ENCODE measurements around the gene HSPA8. TPM values are rescaled to one million over a fixed set of nuclear protein-coding genes. Genes with fewer than 3 reads are reported as not detected.

The HSPA8 gene
- total and polyA plus RNA-seq, 2 of the 13 experiments (the other 11 are each of a cell fraction or from before 2014, with no cell fraction given), result 936 to 2,151 TPM

- TF ChIP-seq, protein P1, sequence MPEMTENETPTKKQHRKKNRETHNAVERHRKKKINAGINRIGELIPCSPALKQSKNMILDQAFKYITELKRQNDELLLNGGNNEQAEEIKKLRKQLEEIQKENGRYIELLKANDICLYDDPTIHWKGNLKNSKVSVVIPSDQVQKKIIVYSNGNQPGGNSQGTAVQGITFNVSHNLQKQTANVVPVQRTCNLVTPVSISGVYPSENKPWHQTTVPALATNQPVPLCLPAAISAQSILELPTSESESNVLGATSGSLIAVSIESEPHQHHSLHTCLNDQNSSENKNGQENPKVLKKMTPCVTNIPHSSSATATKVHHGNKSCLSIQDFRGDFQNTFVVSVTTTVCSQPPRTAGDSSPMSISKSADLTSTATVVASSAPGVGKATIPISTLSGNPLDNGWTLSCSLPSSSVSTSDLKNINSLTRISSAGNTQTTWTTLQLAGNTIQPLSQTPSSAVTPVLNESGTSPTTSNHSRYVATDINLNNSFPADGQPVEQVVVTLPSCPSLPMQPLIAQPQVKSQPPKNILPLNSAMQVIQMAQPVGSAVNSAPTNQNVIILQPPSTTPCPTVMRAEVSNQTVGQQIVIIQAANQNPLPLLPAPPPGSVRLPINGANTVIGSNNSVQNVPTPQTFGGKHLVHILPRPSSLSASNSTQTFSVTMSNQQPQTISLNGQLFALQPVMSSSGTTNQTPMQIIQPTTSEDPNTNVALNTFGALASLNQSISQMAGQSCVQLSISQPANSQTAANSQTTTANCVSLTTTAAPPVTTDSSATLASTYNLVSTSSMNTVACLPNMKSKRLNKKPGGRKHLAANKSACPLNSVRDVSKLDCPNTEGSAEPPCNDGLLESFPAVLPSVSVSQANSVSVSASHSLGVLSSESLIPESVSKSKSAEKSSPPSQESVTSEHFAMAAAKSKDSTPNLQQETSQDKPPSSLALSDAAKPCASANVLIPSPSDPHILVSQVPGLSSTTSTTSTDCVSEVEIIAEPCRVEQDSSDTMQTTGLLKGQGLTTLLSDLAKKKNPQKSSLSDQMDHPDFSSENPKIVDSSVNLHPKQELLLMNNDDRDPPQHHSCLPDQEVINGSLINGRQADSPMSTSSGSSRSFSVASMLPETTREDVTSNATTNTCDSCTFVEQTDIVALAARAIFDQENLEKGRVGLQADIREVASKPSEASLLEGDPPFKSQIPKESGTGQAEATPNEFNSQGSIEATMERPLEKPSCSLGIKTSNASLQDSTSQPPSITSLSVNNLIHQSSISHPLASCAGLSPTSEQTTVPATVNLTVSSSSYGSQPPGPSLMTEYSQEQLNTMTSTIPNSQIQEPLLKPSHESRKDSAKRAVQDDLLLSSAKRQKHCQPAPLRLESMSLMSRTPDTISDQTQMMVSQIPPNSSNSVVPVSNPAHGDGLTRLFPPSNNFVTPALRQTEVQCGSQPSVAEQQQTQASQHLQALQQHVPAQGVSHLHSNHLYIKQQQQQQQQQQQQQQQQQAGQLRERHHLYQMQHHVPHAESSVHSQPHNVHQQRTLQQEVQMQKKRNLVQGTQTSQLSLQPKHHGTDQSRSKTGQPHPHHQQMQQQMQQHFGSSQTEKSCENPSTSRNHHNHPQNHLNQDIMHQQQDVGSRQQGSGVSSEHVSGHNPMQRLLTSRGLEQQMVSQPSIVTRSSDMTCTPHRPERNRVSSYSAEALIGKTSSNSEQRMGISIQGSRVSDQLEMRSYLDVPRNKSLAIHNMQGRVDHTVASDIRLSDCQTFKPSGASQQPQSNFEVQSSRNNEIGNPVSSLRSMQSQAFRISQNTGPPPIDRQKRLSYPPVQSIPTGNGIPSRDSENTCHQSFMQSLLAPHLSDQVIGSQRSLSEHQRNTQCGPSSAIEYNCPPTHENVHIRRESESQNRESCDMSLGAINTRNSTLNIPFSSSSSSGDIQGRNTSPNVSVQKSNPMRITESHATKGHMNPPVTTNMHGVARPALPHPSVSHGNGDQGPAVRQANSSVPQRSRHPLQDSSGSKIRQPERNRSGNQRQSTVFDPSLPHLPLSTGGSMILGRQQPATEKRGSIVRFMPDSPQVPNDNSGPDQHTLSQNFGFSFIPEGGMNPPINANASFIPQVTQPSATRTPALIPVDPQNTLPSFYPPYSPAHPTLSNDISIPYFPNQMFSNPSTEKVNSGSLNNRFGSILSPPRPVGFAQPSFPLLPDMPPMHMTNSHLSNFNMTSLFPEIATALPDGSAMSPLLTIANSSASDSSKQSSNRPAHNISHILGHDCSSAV (CRISPR knock-in tag; IDR thresholded peaks at IDR 0.05; ENCODE audit: borderline replicate concordance), result peak; percentile 71; the same call in 1 of the 2 replicates
- TF ChIP-seq, protein P2, sequence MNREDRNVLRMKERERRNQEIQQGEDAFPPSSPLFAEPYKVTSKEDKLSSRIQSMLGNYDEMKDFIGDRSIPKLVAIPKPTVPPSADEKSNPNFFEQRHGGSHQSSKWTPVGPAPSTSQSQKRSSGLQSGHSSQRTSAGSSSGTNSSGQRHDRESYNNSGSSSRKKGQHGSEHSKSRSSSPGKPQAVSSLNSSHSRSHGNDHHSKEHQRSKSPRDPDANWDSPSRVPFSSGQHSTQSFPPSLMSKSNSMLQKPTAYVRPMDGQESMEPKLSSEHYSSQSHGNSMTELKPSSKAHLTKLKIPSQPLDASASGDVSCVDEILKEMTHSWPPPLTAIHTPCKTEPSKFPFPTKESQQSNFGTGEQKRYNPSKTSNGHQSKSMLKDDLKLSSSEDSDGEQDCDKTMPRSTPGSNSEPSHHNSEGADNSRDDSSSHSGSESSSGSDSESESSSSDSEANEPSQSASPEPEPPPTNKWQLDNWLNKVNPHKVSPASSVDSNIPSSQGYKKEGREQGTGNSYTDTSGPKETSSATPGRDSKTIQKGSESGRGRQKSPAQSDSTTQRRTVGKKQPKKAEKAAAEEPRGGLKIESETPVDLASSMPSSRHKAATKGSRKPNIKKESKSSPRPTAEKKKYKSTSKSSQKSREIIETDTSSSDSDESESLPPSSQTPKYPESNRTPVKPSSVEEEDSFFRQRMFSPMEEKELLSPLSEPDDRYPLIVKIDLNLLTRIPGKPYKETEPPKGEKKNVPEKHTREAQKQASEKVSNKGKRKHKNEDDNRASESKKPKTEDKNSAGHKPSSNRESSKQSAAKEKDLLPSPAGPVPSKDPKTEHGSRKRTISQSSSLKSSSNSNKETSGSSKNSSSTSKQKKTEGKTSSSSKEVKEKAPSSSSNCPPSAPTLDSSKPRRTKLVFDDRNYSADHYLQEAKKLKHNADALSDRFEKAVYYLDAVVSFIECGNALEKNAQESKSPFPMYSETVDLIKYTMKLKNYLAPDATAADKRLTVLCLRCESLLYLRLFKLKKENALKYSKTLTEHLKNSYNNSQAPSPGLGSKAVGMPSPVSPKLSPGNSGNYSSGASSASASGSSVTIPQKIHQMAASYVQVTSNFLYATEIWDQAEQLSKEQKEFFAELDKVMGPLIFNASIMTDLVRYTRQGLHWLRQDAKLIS (CRISPR knock-in tag; IDR thresholded peaks at IDR 0.05), result peak; percentile 84; the same call in 1 of the 2 replicates
- peak; percentile 33; the same call in 1 of the 2 replicates for TF ChIP-seq PHF20 (CRISPR knock-in tag; IDR thresholded peaks at IDR 0.05)
- peak; percentile 29 for TF ChIP-seq MED8 (CRISPR knock-in tag; IDR thresholded peaks at IDR 0.05; ENCODE audit: insufficient replicate concordance)
- TF ChIP-seq NRL (CRISPR knock-in tag; IDR thresholded peaks at IDR 0.05; ENCODE audit: borderline replicate concordance), result peak; percentile 44; the same call in 1 of the 2 replicates
- peak; percentile 32; the same call in 1 of the 2 replicates for TF ChIP-seq MYNN (CRISPR knock-in tag; IDR thresholded peaks at IDR 0.05; ENCODE audit: low read depth)
- TF ChIP-seq, protein P3, sequence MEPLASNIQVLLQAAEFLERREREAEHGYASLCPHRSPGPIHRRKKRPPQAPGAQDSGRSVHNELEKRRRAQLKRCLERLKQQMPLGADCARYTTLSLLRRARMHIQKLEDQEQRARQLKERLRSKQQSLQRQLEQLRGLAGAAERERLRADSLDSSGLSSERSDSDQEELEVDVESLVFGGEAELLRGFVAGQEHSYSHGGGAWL (CRISPR knock-in tag; IDR thresholded peaks at IDR 0.05), result no peak
- 0 out of 2 replicates have a peak, but pooled peaks have one; percentile 7 for TF ChIP-seq NCOA2 (CRISPR knock-in tag; IDR thresholded peaks at IDR 0.05)
- 0 out of 2 replicates have a peak, but pooled peaks have one; percentile 78 for TF ChIP-seq SNAPC2 (CRISPR knock-in tag; IDR thresholded peaks at IDR 0.05)
- TF ChIP-seq, protein P4, sequence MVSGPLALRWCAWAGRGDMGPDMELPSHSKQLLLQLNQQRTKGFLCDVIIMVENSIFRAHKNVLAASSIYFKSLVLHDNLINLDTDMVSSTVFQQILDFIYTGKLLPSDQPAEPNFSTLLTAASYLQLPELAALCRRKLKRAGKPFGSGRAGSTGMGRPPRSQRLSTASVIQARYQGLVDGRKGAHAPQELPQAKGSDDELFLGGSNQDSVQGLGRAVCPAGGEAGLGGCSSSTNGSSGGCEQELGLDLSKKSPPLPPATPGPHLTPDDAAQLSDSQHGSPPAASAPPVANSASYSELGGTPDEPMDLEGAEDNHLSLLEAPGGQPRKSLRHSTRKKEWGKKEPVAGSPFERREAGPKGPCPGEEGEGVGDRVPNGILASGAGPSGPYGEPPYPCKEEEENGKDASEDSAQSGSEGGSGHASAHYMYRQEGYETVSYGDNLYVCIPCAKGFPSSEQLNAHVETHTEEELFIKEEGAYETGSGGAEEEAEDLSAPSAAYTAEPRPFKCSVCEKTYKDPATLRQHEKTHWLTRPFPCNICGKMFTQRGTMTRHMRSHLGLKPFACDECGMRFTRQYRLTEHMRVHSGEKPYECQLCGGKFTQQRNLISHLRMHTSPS (CRISPR knock-in tag; IDR thresholded peaks at IDR 0.05; ENCODE audit: low read depth), result peak; percentile 40; the same call in 1 of the 2 replicates
- TF ChIP-seq, protein P5, sequence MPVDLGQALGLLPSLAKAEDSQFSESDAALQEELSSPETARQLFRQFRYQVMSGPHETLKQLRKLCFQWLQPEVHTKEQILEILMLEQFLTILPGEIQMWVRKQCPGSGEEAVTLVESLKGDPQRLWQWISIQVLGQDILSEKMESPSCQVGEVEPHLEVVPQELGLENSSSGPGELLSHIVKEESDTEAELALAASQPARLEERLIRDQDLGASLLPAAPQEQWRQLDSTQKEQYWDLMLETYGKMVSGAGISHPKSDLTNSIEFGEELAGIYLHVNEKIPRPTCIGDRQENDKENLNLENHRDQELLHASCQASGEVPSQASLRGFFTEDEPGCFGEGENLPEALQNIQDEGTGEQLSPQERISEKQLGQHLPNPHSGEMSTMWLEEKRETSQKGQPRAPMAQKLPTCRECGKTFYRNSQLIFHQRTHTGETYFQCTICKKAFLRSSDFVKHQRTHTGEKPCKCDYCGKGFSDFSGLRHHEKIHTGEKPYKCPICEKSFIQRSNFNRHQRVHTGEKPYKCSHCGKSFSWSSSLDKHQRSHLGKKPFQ (CRISPR knock-in tag; IDR thresholded peaks at IDR 0.05; ENCODE audit: insufficient replicate concordance), result peak; percentile 81
These were observed at the start of gene HSPA8 (continued) for GRCh38 chr11:123061403-123062157.
